GM19099 (cell line): ENCODE measurements around the gene CMTM5.

Experiments used
- POLR2A ChIP-seq: IDR thresholded peaks from 3 replicates; pipeline ENCODE4 v1.6.1; 2011; ENCODE audit warnings: low read depth; ENCODE audit not compliant: insufficient read length; ENCODE audit errors: extremely low read depth

CMTM5 gene

GRCh38 chr14:23376482-23377197, at the start of gene CMTM5:
TSS of gene CMTM5 (plus strand) at chr14:23377046. CDS start at chr14:23377252, 206 bp downstream.
- no peak for TF ChIP-seq POLR2A

GRCh38 chr14:23327947-23328744, 48.7 kb upstream of the CMTM5 start:
- no peak for TF ChIP-seq POLR2A

GRCh38 chr14:23335623-23336022, 41.2 kb upstream of the CMTM5 start:
- no peak for TF ChIP-seq POLR2A

DNA sequence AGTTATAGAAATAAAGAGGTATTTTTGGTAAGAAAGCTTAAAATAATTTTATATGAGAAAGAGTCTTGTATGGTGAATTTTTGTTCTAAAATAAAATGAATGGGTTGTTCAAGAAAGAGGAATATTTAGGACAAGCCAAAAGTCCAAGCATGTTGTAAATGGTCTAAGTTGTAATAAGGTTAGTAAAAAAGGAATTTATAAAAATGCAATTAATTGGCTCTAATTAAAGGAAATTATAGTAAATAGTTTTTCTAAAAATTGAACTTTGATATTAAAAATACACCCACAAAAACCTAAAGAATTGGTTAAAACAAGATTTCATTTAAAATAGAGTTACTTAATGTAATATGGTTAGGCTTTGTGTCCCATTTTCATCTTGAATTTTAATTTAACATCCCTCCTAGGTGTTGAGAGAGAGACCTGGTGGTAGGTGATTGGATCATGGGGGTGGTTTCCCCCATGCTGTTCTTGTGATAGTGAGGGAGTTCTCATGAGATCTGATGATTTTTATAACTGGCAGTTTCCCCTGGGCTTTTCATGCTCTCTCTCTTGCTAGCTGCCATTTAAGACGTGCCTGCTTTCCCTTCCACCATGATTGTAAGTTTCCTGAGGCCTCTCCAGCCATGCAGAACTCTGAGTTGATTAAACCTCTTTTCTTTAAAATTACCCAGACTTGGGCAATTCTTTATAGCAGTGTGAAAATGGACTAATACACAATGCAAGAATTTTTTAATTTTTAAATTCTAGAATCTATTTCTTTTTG, 37.2 kb upstream of the CMTM5 start:
- no peak for TF ChIP-seq POLR2A

DNA sequence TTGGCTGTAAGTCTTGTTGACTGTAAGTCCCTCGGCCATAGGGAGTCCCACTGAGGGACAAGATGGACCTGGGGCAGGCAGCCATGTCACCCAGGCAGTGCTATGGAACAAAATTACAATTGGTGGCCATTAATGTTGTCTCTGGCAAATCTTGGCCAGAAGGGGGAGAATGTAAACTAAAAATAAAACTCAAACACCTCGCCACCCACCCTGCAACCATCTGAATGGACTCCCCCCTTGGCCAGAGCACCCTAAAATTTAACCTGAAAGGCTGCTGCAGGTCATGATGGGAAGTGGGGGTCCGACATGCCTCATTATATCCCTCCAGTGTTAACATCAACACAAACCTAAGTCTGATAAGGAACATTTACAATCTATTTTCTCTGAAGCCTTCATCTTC, 32.4 kb upstream of the CMTM5 start:
- TF ChIP-seq POLR2A, result no peak

GRCh38 chr14:23345987-23346692, 30.7 kb upstream of the CMTM5 start:
- TF ChIP-seq POLR2A, result no peak

DNA sequence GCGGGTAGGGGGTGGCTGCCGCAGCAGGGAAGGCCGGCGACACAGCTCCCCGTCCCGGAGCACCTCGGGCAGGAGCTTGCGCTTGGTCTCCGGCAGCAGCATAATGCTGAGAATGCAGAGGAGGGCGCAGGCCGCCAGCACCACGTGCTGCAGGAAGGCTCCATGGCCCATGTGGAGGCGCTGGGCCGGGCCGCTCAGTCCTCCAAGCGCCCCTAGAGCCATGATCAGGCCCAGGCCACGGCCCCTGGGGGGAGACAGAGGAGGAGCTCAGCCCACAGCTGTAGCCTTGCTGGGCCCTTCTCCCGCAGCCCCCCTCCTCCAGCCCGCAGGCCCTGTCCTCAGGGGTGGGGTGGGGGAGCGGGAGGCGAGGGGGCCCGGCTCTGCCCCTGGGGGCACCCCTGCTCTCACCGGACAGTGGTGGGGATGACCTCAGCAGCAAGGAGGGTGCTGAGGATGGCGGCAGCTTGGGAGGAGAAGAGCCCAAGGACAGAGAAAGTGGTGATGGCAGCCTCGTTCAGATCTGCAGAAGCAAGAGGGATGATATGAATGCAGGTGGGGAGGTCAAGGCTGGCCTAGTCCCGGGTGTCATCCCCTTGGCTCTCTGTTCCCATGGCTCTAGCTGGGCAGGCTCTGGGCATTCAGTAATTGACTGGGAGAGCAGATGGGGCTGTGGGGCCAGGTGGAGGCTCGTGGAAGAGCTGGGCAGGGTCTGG, 30.0 kb upstream of the CMTM5 start:
- no peak for TF ChIP-seq POLR2A

DNA sequence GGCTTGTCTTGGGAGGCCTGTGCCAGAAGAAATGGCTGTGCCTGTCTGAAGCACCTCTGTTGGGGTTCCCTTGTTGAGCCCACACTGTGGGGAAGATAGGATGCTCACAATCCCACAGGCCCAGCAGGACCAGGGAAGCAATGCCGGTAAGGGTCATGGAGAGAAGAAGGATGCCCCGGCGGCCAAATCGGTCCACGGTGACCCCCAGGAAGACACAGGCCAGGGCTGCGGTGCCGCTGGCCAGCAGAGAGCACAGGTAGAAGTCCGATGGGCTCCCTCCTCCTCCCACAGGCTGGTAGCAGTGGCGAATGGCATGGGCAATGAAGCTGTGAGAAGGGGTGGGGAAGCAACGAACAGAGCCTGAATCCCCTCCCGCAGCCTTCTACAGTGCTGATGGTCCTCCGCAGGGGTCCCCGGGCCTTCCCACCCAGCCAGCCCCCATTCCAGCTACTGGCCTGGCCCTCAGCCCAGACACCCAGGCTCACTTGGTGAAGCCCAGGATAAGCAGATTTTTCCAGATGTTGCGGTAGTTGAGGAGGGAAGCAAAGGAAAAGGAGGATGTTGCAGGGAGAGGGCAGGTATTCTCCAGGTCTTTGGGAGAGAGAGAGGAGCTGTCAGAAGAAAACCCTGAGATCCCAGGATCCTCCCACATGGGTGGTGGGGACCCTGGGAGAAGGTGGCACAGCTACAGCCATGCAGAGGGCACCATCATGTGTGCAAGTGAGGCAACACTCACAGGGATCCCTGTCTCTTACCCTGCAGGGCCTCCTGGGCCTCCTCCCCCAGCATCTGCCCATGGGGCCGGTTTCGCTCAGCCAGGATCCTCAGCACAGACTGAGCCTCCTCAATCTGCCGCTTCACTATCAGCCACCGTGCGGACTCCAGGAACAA, 29.2 kb upstream of the CMTM5 start:
- TF ChIP-seq POLR2A, result no peak

- TF ChIP-seq POLR2A, result no peak
Observed at GRCh38 chr14:23348297-23348655, 28.6 kb upstream of the CMTM5 start.

GRCh38 chr14:23349156-23349845, 27.5 kb upstream of the CMTM5 start:
- no peak for TF ChIP-seq POLR2A

DNA sequence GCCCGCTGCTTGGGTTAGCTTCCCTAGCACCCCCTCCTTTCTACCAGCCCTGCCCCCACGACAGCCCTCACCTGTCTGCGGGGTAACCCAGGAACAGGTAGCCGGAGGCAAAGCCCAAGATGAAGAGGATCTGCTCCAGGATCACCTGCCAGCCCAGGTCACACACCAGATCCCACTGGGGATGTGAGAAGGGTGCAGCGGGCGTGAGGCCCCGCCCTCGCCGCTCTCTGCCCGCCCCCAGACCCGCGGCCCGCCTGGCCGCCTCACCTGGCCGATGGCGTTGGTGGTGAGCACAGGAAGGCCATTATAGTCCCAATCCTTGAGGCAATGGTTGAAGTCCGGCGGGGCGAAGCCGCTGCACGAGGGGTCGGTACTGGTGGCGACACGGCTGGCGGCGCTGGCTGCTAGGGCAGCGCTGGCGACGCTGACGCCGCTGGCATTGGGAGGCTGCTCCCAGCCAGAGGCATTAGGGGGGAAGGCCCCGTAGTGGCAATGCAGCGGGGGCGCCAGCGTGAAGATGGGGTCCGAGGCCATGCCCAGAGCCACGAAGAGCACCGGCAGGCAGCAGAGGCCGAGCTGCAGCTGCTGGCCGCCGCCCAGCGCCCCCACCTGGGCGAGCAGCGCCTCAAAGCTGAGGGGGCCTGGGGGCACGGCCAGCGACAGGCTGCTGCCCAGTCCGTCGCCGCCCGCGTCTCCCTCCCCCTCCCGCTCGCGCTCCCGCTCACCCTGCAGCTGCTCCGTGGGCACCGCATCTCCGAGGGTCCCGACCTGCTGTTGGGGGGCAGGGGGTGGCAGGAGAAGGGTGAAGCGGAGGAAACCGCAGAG, 25.0 kb upstream of the CMTM5 start:
- no peak for TF ChIP-seq POLR2A

DNA sequence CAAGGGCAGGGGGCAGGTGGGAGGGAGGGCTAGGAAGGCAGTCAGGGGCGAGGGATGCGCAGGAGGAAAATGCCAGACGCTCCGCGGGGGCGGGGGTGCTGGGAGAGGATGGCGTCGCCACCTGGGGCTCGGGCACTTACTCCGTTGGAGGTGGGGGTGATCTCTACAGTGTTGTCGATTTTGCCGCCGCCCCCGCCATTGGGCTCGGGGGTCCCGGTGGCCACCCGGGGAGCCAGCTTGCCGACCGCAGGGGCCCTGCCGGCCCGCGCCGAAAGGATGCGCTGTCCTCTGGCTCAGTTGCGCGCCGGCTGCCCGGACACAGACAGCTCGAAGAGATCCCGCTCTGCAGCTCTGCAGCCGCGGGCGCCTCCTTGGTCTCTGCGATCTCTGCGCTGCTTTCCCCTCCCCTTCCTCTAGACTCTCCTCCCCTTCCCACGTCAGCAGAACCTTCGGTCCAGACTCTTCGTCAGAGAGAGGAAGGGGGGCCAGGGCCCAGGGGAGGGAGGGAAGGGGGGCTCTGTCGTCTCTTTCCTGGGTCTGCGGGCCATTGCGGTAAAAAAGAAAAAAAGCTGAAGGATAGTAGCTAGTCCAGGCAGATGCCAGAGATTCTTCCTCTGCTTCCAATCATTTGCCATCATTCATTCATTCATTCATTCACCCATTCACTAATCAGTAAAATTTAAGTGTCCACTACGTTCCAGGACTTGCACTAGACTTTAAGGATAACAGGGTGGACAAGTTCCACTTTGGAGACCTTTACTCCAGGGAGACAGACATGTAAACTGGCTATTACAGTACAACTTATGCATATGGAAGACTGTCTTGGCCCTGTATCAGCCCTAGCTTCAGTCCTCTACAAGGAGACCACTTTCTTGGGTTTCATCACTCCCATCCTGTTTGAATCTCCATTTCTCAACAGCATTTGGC, 24.1 kb upstream of the CMTM5 start, which contains the start of gene SLC22A17:
Gene SLC22A17 (minus strand): TSS at position 382 of the 927 bp plus-strand sequence.
- TF ChIP-seq POLR2A, result no peak
